Tibial nerve (tissue), 4 donors: ENCODE results near the gene DHX8. TPM values are rescaled to one million over a fixed set of nuclear protein-coding genes. Genes with fewer than 3 reads are reported as not detected.

ENCODE experiments used
- DNase-seq, 2 donors: peaks; one replicate each; pipeline ENCODE4 v3.0.0-alpha.2; 2019; ENCODE audit warnings: low spot score in 2 of 2
- H3K27ac ChIP-seq, 4 donors: fragments of 200-600 bp; sonication (generic) in 3 of 4; one replicate each; pipeline ENCODE4 v1.5.1; 2017 to 2019; ENCODE audit warnings: mild to moderate bottlenecking in 1 of 4
- H3K27me3 ChIP-seq, 2 donors: fragments of 200-600 bp; sonication (generic) in 1 of 2; one replicate each; pipeline versions ENCODE4 v1.5.1 to v1.6.0; 2017 to 2019
- H3K36me3 ChIP-seq, 3 donors: fragments of 200-600 bp; sonication (generic); one replicate each; pipeline ENCODE4 v1.5.1; 2018 to 2019
- H3K4me1 ChIP-seq, 4 donors: fragments of 200-600 bp; sonication (generic) in 3 of 4; one replicate each; pipeline ENCODE4 v1.5.1; 2017 to 2019
- H3K4me3 ChIP-seq, 4 donors: fragments of 200-600 bp; sonication (generic) in 3 of 4; one replicate each; pipeline ENCODE4 v1.5.1; 2017 to 2019; ENCODE audit warnings: mild to moderate bottlenecking in 1 of 4, moderate library complexity in 1 of 4
- H3K9me3 ChIP-seq, 4 donors: fragments of 200-600 bp; sonication (generic) in 3 of 4; one replicate each; pipeline ENCODE4 v1.5.1; 2017 to 2019
- CTCF ChIP-seq, 5 experiments: fragments of 200-600 bp in 3 of 5; fragments of 450-650 bp in 2 of 5; sonication (generic) in 3 of 5; IDR thresholded peaks; one replicate each; pipeline ENCODE4 v1.5.1; 2016 to 2019; ENCODE audit warnings: antibody characterized with exemption in 5 of 5, mild to moderate bottlenecking in 3 of 5, moderate library complexity in 2 of 5
- EP300 ChIP-seq, 2 donors: sonication (generic); formaldehyde crosslinking; IDR thresholded peaks; one replicate each; pipeline ENCODE4 v1.6.1; 2017; ENCODE audit warnings: antibody characterized with exemption in 2 of 2, mild to moderate bottlenecking in 1 of 2
- POLR2A ChIP-seq, 2 donors: fragments of 450-650 bp; IDR thresholded peaks; one replicate each; pipeline ENCODE4 v1.6.1; 2017; ENCODE audit warnings: antibody characterized with exemption in 2 of 2, mild to moderate bottlenecking in 2 of 2, moderate library complexity in 2 of 2
- WGBS, 2 donors: methylation state at CpG; one replicate each; pipeline ENCODE4 v1.1.5; 2018; 5-methylcytosine and 5-hydroxymethylcytosine counted together
- total RNA-seq, 4 donors: library from RNA; depleted of rRNA; stranded (reverse); fragments of >200 nt; gene quantifications; one replicate each; pipeline ENCODE4 v1.1.0, GENCODE V29; 2016

DHX8 gene
- total RNA-seq, 4 donors from 2014 or later = 35.2 to 57.9 (median 40.7) TPM

- TF ChIP-seq POLR2A (IDR thresholded peaks at IDR 0.05) = no peak
- no peak for TF ChIP-seq EP300 (IDR thresholded peaks at IDR 0.05)
- TF ChIP-seq CTCF (IDR thresholded peaks at IDR 0.05) = no peak
- no peak for DNase-seq
- Histone ChIP-seq H3K36me3 (no peaks in the 10 kb centered on the region), H3K27me3 (peaks cover 0 to 26% of the 10 kb centered on the region in 2 donors), H3K4me1 (peaks cover 0 to 34% (median 18%) of the 10 kb centered on the region in 4 donors), H3K27ac (no peak overlapping the region), H3K4me3 (no peak overlapping the region), H3K9me3 (no peaks in the 10 kb centered on the region)
- WGBS, 2 donors = 75 to 81% methylated on average over 3 of the region's 3 CpGs
Measured at GRCh38 chr17:43548689-43549379, 65.1 kb downstream of the DHX8 start.

- Histone ChIP-seq H3K27me3 (peaks cover 0 to 21% of the 10 kb centered on the region in 2 donors), H3K27ac (no peak overlapping the region), H3K36me3 (no peaks in the 10 kb centered on the region), H3K4me1 (peaks cover 0 to 28% (median 18%) of the 10 kb centered on the region in 4 donors), H3K9me3 (no peaks in the 10 kb centered on the region), H3K4me3 (no peak overlapping the region)
- WGBS, 2 donors = 85 to 87% methylated on average over 5 of the region's 5 CpGs
- TF ChIP-seq POLR2A (IDR thresholded peaks at IDR 0.05) = no peak
- no peak for DNase-seq
Measured at GRCh38 chr17:43549496-43549895, 65.7 kb downstream of the DHX8 start.

DNA sequence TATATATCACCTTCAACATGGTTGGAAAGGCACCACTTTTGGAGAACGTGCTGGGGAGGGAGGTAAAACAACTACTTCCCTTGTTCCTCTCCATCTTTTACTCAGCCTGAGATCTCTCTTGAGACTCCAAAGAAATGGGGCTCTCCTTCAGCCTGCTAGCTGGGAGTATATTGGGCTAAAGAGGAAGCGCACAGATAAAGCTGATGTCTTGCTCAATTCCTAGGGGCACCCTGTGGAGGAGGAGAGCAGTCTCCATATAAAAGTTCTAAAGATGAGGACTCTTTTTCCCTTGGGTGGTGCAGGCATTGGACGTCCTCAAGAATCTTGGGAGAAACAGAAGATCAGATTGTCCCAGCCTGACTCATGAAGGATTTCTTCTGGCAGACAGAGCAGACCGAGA lies 67.0 kb downstream of the DHX8 start:
- H3K9me3 ChIP-seq = no peaks in the 10 kb centered on the region
- 79 to 90% methylated on average over 4 of the region's 4 CpGs for WGBS, 2 donors
- H3K27me3 ChIP-seq = peaks cover 0 to 15% of the 10 kb centered on the region in 2 donors
- TF ChIP-seq POLR2A (IDR thresholded peaks at IDR 0.05) = no peak
- TF ChIP-seq EP300 (IDR thresholded peaks at IDR 0.05) = no peak
- no peak for TF ChIP-seq CTCF (IDR thresholded peaks at IDR 0.05)
- no peak overlapping the region for H3K27ac ChIP-seq
- DNase-seq = no peak
- no peak overlapping the region for H3K4me3 ChIP-seq
- no peaks in the 10 kb centered on the region for H3K36me3 ChIP-seq
- peaks cover 0 to 15% (median 10%) of the 10 kb centered on the region in 4 donors for H3K4me1 ChIP-seq

- H3K4me1 ChIP-seq = peaks cover 0 to 7% (median 0%) of the 10 kb centered on the region in 4 donors
- H3K4me3 ChIP-seq = no peak overlapping the region
- no peak overlapping the region for H3K27ac ChIP-seq
- no peaks in the 10 kb centered on the region for H3K36me3 ChIP-seq
- 53 to 58% methylated on average over 8 of the region's 8 CpGs for WGBS, 2 donors
- H3K27me3 ChIP-seq = peaks cover 0 to 10% of the 10 kb centered on the region in 2 donors
- H3K9me3 ChIP-seq = no peaks in the 10 kb centered on the region
- TF ChIP-seq POLR2A (IDR thresholded peaks at IDR 0.05) (no peak), CTCF (IDR thresholded peaks at IDR 0.05) (no peak), EP300 (IDR thresholded peaks at IDR 0.05) (no peak)
- no peak for DNase-seq
Measured at GRCh38 chr17:43552229-43552837, 68.6 kb downstream of the DHX8 start.

GRCh38 chr17:43553573-43553972 lies 69.8 kb downstream of the DHX8 start:
- Histone ChIP-seq H3K9me3 (no peaks in the 10 kb centered on the region), H3K27ac (no peak overlapping the region), H3K4me3 (no peak overlapping the region), H3K36me3 (no peaks in the 10 kb centered on the region), H3K27me3 (no peaks in the 10 kb centered on the region), H3K4me1 (peaks cover 0 to 7% (median 0%) of the 10 kb centered on the region in 4 donors)
- WGBS, 2 donors = 51 to 59% methylated on average over 2 of the region's 2 CpGs
- DNase-seq = no peak
- TF ChIP-seq CTCF (IDR thresholded peaks at IDR 0.05) (no peak), EP300 (IDR thresholded peaks at IDR 0.05) (no peak), POLR2A (IDR thresholded peaks at IDR 0.05) (no peak)
